ENCODE measurements around the gene GALK1.
A peak's percentile ranks its signal among the peaks of the same experiment; 100 is the strongest.
"Not testable (repeated sequence)": the region's sequence is repeated elsewhere in the genome, so short reads cannot be mapped to it uniquely, and the experiment has no call there.

GALK1 gene

DNA sequence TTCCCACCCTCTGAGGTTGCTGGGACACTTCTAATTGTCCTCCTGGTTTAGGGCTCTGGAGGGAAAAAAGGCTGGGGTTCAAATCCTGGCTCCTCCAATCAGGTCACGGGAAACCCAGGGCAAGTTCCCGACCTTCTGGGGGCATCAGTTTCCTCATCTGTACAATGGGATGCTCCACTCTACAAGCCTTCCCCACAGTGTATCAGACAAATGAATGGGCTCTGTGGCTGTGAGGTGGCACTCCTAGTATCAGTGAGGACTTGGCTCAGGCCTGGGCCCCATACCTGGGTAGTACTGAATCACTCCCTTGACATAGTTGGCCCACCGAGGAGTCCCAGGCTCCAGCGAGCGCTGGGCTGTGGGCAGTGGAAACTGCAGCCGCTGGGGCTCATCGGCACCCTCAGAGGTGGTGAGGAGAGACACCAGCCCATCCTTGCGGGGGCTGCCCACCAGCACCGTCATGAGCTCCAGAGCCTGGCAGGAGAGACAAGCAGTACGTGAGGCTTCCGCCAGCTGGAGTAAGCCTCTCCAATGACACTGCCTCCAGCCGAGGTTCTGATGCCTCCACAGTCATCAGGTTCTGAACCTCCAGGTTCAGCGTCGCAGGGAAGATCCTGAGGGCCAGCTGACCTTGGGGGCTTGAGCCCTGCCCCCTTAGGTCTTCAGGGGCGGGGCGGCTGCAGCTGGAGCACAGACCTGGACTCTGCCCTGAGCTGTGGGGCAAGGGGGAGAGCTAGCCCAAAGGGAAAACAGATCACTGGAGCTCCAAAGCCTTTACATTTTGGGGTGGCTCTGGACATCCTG lies 1.2 kb downstream of the GALK1 start:
- DNase-seq, result no peak

DNA sequence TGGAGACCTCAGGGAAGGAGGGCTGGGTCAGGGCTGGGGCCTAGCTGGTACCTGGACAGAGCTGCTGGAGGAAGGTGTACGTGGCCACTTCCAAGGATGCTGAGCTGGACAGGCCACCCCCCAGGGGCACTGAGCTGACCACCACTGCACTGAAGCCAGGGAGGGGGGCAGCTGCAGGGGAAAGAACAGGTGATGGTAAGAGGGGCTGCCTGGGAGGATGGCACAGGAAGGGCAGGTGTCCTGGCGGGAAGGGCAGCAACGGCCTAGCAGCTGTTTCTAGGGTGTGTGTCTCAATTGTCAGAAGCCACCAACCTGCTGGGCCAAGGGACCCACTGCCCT lies 1.8 kb downstream of the GALK1 start:
- DNase-seq, result no peak

DNA sequence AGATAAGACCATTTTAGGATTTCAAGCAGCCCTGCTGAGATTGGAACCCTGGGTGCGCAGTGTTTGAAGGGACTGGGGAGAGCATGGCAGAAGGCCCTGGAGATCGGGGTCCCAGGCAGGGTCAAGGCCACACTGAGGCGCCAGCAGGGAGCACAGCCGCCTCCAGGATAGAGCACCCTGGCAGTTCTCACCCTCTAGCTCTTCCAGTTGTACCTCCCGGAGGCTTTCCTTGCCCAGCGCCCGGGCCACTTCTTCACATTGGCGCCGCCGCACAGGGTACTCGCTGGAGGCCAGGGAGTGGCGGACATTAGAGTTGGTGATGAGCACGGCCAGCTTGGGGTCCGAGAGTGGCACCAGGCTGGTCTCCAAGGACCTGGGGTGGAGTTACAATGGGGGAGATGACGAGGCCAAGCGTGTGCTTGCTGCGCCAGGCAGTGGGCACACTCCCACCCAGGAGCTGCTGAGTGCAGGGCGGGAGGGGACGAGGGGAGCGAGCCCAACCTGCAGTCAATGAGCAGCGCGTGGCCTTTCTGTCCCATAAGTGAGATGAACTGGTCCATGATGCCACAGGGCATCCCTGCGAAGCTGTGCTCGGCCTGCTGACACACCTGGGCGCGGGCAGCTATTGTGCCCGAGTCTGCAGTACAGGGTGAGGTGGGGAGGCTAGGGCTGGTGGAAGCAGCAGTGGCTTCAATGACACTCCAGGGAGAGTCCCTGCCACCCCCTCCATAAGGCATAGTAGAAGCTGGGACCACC lies 2.3 kb downstream of the GALK1 start:
- no peak for DNase-seq

DNA sequence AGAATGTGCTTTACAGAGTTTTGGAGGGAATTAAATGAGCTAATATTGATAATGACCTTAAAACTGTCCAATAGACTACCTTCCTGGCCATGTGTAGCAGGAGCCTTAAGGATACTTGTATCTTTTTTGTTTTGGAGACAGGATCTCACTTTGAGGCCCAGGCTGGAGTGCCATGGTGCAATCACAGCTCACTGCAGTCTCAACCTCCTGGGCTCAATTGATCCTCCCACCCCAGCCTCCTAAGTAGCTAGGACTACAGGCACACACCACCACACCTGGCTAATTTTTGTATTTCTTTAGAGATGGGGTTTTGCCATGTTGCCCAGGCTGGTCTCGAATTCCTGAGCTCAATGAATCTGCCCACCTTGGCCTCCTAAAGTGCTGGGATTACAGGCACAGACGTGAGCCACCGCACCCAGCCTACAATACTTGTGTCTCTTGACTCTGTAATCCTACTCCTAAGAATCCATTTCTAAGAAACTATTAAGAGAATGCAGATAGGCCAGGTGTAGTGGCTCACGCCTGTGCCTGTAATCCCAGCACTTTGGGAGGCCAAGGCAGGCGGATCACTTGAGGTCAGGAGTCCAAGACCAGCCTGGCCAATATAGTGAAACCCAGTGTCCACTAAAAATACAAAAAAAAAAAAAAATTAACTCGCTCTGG lies 4.9 kb downstream of the GALK1 start:
- DNase-seq, result not testable (repeated sequence)

DNA sequence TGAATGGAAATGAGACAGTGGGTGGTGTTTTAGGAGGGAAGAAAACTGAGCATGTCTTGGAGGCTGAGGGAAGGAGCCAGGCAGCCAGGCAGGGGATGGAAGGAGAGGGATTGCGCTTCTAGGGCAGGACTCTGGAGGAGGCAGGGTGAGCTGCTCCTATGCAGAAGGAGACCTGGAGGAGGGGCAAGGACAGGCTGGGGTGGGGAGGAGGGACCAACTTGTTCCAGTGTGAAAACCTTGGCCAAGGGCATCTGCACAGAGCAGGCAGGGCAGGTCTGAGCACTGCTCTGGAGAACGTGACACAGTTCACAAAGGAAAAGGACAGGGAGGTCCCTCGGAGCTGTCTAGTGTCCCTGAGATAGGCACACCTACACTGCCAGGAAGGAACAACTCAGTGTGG lies 5.5 kb downstream of the GALK1 start:
- no peak for DNase-seq

DNA sequence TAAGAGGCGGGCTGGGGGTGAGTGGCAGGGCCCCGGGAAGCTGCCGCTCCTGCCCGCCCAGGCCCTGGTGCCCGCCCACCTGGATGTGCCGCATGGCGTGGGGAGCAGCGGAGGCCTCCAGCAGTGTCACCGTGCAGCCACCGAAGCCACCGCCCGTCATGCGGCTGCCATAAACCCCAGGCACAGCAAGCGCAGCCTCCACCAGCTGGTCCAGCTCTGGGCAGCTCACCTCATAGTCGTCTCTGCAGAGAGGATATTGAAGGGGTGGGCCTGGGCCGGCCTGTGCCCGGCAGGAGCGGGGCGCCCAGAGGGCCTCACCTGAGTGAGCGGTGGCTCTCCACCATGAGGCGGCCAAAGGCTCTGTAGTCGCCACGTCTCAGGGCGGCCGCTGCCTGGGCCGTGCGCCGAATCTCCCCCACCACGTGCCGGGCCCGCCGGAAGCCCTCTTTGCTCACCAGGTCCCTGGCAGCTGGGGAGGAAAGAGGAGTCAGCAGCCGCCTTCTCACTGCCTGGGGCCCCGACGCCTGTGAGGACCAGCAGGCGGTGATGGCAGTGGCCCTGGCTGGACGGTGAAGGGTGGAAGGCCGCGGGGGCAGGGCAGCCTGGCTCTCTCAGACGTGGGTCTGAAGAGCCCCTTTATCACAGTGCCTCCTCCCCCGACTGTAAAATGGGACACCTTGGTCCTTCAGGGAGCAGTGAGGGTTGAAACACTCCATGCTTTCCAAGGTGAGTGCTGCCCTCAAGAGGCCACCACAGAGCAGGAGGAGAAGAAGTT lies 6.7 kb downstream of the GALK1 start:
- DNase-seq, result no peak

DNA sequence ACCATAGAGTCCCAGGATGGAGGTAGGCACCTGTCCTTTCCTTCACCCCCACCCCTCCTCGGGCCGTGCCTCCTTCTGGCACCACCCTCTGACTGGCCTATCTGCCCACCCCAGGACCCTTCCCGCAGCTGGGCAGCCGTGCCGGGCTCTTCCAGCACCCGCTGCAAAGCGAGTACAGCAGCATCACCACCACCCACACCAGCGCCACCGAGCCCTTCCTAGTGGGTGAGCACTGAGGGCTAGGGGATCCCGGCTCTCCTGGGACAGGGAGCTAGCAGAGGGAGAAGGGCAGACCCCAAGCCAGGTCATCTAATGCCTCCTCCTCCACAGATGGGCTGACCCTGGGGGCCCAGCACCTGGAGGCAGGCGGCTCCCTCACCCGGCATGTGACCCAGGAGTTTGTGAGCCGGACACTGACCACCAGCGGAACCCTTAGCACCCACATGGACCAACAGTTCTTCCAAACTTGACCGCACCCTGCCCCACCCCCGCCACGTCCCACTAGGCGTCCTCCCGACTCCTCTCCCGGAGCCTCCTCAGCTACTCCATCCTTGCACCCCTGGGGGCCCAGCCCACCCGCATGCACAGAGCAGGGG lies 7.8 kb downstream of the GALK1 start:
- DNase-seq, result no peak

DNA sequence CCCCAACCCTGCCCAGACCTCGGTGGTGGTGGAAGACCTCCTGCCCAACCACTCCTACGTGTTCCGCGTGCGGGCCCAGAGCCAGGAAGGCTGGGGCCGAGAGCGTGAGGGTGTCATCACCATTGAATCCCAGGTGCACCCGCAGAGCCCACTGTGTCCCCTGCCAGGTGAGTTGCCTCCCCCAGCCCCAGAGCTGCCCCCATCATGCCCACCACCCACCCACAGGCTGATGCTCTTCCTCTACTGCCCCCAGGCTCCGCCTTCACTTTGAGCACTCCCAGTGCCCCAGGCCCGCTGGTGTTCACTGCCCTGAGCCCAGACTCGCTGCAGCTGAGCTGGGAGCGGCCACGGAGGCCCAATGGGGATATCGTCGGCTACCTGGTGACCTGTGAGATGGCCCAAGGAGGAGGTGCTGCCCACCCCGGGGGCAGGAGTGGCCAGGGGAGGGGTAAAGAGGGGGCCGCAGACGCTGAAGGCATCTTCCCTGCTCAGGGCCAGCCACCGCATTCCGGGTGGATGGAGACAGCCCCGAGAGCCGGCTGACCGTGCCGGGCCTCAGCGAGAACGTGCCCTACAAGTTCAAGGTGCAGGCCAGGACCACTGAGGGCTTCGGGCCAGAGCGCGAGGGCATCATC lies 8.4 kb downstream of the GALK1 start:
- DNase-seq, result no peak

DNA sequence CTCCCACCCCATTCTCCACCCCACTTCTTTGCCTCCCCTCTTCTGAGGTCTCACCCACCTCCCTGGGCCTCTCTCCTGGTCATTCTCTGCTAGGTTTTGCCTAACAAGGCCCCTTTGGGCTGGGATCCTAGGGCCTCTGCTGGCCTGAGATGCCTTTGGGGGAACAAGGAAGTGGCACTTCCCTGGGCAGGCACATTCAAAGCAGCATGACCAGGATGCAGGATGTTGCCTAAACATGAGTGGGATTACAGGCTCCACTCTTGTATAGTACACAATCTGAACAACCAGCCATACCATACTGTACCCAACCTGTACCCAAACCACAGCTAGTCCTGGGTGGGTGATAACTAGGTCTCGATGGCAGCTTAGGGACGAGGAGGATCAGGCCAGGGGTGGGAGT lies 9.0 kb downstream of the GALK1 start:
- DNase-seq, result no peak

DNA sequence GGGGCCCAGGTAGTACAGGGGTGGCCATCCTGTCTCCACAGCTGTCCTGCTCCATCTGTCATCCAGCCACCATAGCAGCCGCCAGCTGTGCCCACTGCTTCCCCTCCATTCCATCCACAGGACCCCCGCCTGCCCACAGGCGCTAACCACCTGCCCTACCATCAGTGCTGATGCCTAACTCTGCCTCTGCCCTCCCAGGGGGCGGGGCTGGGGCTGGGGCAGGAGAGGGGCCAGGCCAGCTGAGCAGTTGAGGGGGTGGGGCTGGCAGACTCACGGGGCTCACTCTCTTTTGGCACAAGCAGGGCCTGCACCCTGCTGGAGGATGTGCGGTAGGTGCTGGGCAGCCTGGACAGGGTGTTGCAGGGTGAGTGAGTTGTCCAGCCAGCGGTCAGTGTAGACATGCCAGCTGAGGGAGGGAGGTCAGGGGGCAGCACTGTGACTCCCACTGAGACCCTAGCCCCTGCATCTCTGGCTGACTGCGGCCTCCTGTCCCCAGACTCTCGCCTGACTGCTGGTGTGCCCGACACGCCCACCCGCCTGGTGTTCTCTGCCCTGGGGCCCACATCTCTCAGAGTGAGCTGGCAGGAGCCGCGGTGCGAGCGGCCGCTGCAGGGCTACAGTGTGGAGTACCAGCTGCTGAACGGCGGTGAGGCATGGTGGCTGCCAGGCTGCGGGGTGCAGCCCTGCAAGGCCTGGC lies 9.6 kb downstream of the GALK1 start:
- no peak for DNase-seq

DNA sequence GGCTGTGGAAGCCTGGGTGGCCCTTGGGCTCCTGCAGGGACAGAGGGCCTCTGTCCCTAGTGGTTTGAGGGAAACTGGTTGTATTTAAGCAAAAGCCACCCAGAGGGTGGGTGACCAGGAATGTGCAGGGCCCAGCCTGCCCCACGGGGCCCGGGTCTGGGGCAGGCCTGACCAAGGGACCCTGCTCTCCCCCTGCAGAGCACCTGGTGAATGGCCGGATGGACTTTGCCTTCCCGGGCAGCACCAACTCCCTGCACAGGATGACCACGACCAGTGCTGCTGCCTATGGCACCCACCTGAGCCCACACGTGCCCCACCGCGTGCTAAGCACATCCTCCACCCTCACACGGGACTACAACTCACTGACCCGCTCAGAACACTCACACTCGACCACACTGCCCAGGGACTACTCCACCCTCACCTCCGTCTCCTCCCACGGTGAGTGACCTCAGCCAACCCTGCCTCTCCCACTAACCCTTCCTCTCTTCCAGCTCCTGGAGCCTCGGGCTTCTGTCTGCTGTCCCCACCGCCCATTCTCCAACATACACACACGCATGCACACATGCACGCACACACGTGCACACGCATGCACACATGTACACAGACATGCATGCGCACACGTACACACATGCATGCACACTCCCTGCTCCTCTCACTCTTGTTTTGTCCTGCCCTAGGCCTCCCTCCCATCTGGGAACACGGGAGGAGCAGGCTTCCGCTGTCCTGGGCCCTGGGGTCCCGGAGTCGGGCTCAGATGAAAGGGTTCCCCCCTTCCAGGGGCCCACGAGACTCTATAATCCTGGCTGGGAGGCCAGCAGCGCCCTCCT lies 10.4 kb downstream of the GALK1 start:
- no peak for DNase-seq

DNA sequence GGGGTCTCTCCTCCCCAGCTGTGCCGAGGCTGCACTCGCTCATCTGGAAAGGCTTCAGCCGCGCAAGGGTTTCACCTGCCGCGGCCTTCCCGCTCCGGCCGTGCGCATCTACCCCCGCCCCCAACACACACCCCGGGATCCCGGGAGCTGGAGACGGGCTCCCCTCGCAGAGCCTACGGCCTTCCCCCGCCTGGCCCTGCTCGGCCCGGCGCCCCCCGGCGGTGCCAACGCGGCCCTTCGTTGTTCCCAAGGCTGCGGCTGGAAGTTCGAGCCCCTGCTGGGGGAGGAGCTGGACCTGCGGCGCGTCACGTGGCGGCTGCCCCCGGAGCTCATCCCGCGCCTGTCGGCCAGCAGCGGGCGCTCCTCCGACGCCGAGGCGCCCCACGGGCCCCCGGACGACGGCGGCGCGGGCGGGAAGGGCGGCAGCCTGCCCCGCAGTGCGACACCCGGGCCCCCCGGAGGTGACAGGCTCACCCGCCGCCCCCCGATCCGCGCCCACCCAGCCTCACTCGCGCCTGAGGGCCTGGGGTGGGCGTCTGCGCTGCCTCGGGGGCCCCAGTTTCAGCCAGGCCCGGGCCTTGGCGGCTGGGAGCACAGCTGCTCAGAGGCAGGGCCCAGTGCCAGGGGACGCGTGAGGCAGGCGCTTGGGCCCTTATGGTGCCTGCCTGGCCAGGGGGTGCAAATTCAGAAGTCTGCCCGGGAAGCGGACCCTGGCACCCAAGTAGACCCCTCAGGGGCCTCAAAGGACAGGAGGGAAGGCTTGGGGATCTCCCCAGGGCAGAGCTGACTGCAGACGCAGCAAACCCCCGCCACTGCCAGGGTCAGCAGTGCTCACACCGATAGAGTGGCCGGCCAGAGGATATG lies 11.2 kb downstream of the GALK1 start:
- peak; percentile 87 for DNase-seq

DNA sequence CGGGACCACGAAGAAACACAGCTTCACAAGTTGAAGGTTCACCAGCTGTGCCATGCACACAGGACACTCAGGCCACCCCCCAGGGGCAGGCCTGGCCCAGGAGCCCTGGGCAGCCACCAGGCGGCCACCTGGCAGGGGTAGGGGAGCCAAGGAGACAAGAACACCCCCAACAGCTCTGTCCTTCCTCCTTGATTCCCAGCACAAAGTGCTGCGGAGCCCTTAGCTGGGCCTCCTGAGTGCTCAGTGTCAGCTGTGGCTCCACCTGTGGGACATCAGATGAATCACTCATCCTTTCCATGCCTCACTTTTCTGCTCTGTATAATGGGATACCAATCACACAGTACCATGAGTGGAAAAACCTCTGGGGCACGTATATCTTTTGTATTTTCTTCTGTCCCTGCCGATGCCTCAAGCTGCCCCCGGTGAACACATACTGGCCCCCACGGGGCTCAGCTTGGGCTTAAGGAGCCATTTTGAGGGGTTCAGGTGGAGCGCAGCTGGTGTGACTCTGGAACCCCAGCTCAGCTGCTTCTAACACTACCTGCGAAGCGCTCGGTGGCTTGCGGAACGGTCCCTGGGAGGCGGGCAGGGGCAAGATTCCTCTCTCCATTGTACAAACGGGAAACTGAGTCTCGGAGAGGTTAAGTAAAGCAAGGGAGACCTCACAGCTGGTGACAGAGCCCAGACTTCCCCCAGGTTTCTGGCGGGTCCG lies 12.0 kb downstream of the GALK1 start:
- DNase-seq, result no peak

DNA sequence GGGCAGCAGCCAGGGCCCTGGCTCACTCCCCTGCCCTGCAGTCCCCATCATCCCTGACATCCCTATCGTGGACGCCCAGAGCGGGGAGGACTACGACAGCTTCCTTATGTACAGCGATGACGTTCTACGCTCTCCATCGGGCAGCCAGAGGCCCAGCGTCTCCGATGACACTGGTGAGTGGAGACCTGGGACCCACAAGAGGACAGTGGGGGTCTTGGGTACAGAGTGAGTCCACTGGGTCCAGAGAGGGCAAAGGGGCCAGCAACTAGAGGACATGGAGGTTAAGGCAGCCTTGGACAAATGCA lies 12.6 kb downstream of the GALK1 start:
- DNase-seq, result no peak

DNA sequence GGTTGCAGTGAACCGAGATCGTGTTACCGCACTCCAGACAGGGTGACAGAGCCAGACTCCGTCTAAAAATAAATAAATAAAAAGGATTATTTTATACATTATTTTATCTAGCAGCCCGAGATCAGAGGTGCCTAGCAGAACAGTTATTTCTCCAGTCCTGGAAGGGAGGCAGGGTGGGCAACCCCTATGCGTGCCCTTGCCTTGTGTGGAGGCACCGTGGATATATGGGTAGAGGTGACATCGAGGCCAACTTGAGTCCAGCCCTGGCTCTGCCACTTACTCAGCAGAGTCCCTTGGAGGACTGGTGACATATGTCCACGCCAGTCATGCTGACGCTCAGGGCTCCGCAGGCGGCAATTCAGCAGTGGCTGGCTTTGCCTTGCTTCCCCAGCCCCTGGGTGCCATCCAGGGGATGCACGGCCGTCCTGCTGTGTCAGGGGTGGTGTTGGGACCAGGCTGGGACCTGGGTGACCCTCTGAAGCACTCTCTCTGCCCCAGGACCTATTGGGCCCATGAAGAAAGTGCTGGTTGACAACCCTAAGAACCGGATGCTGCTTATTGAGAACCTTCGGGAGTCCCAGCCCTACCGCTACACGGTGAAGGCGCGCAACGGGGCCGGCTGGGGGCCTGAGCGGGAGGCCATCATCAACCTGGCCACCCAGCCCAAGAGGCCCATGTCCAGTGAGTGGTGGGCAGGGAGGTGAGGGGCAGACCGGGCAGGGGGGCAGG lies 13.2 kb downstream of the GALK1 start:
- DNase-seq, result no peak

DNA sequence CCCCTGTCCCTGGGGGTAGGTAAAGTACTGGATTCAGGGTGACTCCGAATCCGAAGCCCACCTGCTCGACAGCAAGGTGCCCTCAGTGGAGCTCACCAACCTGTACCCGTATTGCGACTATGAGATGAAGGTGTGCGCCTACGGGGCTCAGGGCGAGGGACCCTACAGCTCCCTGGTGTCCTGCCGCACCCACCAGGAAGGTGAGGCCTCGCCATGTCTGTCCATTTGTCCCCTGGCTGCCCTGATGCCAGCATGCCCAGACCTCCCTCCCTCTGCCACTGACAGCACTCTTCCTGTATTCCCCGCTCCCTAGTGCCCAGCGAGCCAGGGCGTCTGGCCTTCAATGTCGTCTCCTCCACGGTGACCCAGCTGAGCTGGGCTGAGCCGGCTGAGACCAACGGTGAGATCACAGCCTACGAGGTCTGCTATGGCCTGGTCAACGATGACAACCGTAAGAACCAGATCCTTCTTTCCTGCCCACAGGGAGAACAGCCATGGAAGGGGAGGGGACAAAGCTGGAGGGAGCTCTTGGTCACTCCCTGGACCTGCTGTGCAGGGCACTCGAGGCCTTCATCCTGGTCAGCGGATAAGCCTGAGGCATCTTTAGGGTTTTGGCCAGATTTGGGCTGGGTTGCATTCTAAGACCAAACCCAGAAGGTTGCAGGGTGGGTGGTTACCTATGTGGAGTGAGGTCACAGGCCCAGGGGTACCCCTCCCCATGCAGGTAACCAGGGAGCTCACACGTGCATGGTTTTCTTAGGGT lies 14.2 kb downstream of the GALK1 start:
- DNase-seq, result no peak

DNA sequence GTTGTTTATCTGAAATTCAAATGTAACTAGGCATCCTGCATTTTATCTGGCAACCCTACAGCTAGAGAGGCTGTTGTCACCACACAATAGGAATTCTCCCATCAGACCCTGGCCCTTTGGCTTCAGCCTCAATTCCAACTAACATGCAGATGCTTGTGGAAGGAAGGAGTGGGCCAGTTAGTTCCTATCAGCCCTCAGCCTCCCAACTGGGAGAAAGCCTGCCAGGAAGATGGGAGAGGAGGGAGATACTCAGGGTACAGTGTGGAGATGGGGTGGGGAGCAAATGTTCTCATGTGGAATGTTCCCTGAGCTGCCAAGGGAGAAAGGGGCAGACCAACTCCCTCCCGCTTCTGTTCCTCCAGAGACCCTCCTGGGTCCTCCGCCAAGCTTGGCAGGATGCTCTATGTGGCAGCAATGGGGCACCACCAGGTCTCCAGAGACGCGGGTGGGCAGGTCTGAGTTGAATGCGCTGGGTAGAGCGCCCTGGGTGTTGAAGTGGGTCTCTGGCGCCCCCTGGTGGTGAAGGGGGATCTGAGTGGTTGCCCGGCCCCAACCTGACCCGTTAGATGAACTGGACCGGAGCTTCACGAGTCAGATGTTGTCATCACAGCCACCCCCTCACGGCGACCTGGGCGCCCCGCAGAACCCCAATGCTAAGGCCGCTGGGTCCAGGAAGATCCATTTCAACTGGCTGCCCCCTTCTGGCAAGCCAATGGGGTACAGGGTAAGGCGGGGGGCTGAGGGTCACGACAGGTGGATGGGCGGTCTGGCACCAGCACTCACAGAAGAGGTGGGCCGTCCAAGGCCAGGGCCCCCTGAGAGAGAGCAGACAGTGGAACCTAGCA lies 15.2 kb downstream of the GALK1 start:
- peak; percentile 99 for DNase-seq
